ENCODE data around the gene CCDC33.

GRCh38 chr15:74334127-74334526 is 98.0 kb downstream of the CCDC33 start:
- TF ChIP-seq CTCF (IDR thresholded peaks at IDR 0.05) (no peak), TCF12 (IDR thresholded peaks at IDR 0.05) (no peak), NFIC (IDR thresholded peaks at IDR 0.05; ENCODE audit: borderline replicate concordance) (no peak), EZH2phosphoT487 (IDR thresholded peaks at IDR 0.05; ENCODE audit: borderline replicate concordance, low read depth) (no peak), NRF1 (IDR thresholded peaks at IDR 0.05; ENCODE audit: low read depth, low read length) (no peak), MXI1 (IDR thresholded peaks at IDR 0.05; ENCODE audit: low read depth, low read length) (no peak), SMC3 (IDR thresholded peaks at IDR 0.05; ENCODE audit: low read depth, low read length) (no peak), POLR2AphosphoS5 (IDR thresholded peaks at IDR 0.05; ENCODE audit: low read depth, low read length) (no peak), TAF1 (IDR thresholded peaks at IDR 0.05; ENCODE audit: borderline replicate concordance, low read depth, low read length) (no peak), RFX5 (IDR thresholded peaks at IDR 0.05; ENCODE audit: low read length) (no peak), EP300 (IDR thresholded peaks at IDR 0.05; ENCODE audit: borderline replicate concordance in 1 of 2, low read depth in 1 of 2, low read length in 1 of 2) (no peak)
- TF ChIP-seq, protein P1, sequence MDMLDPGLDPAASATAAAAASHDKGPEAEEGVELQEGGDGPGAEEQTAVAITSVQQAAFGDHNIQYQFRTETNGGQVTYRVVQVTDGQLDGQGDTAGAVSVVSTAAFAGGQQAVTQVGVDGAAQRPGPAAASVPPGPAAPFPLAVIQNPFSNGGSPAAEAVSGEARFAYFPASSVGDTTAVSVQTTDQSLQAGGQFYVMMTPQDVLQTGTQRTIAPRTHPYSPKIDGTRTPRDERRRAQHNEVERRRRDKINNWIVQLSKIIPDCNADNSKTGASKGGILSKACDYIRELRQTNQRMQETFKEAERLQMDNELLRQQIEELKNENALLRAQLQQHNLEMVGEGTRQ (IDR thresholded peaks at IDR 0.05; ENCODE audit: borderline replicate concordance, low read depth, low read length) = no peak
